Vagina (tissue), 2 donors: ENCODE data around the gene MAP1B. TPM values are rescaled to one million over a fixed set of nuclear protein-coding genes. Genes with fewer than 3 reads are reported as not detected.

Source experiments
- DNase-seq, 2 donors: peaks; one replicate each; pipeline ENCODE4 v3.0.0-alpha.2; 2017; ENCODE audit errors: extremely low spot score in 2 of 2
- H3K27ac ChIP-seq: fragments of 200-600 bp; sonication (generic); one replicate; pipeline ENCODE4 v1.5.1; 2019
- H3K27me3 ChIP-seq: fragments of 200-600 bp; sonication (generic); one replicate; pipeline ENCODE4 v1.5.1; 2019
- H3K36me3 ChIP-seq, 2 donors: fragments of 200-600 bp; sonication (generic); one replicate each; pipeline ENCODE4 v1.5.1; 2017 to 2019
- H3K4me1 ChIP-seq: fragments of 200-600 bp; sonication (generic); one replicate; pipeline ENCODE4 v1.5.1; 2019
- H3K4me3 ChIP-seq, 2 donors: fragments of 200-600 bp; sonication (generic); 1 replicate in 1 of 2; 2 replicates in 1 of 2; pipeline ENCODE4 v1.5.1; 2016 to 2019
- H3K9me3 ChIP-seq: fragments of 200-600 bp; sonication (generic); one replicate; pipeline ENCODE4 v1.5.1; 2019
- CTCF ChIP-seq, 3 experiments: fragments of 450-650 bp in 2 of 3; fragments of 200-600 bp in 1 of 3; sonication (generic) in 1 of 3; IDR thresholded peaks; one replicate each; pipeline ENCODE4 v1.5.1; 2017 to 2019; ENCODE audit warnings: antibody characterized with exemption in 3 of 3, mild to moderate bottlenecking in 2 of 3, moderate library complexity in 2 of 3
- POLR2A ChIP-seq, 2 donors: fragments of 450-650 bp; IDR thresholded peaks; one replicate each; pipeline ENCODE4 v1.6.1; 2017; ENCODE audit warnings: antibody characterized with exemption in 2 of 2, mild to moderate bottlenecking in 2 of 2, moderate library complexity in 2 of 2
- POLR2AphosphoS5 ChIP-seq, 2 donors: sonication (generic); formaldehyde crosslinking; IDR thresholded peaks; one replicate each; pipeline ENCODE4 v1.9.0; 2017; ENCODE audit warnings: antibody characterized with exemption in 2 of 2, mild to moderate bottlenecking in 2 of 2, low read depth in 1 of 2; ENCODE audit not compliant: insufficient read depth in 1 of 2
- intact Hi-C: fragments of 100-400 bp; cut with DNase I; formaldehyde crosslinking; loops from one replicate; pipeline ENCODE4 v1.15.1; 2023
- total RNA-seq: library from RNA; depleted of rRNA; stranded (reverse); fragments of >200 nt; gene quantifications from one replicate; pipeline ENCODE4 v1.2.3, GENCODE V29; 2016

Gene MAP1B
- total RNA-seq, 1 donor from 2014 or later = 386 TPM

GRCh38 chr5:72214168-72214567 is 106.9 kb downstream of the MAP1B start:
- Histone ChIP-seq H3K4me3 (no peak overlapping the region), H3K27me3 (no peaks in the 10 kb centered on the region), H3K9me3 (no peaks in the 10 kb centered on the region), H3K36me3 (peaks cover 0 to 6% of the 10 kb centered on the region in 2 donors), H3K27ac (no peak overlapping the region), H3K4me1 (peaks cover 22% of the 10 kb centered on the region)
- intact Hi-C loops = no loop called here
- TF ChIP-seq POLR2A (IDR thresholded peaks at IDR 0.05) = no peak
- no peak for DNase-seq

- Histone ChIP-seq H3K27me3 (no peaks in the 10 kb centered on the region), H3K9me3 (no peaks in the 10 kb centered on the region), H3K4me1 (no peaks in the 10 kb centered on the region), H3K36me3 (peaks cover 0 to 31% of the 10 kb centered on the region in 2 donors), H3K4me3 (no peak overlapping the region), H3K27ac (no peak overlapping the region)
- DNase-seq = no peak
- TF ChIP-seq POLR2A (IDR thresholded peaks at IDR 0.05) (no peak), POLR2AphosphoS5 (IDR thresholded peaks at IDR 0.05; ENCODE audit: insufficient read depth in 1 of 2, low read depth in 1 of 2) (no peak), CTCF (IDR thresholded peaks at IDR 0.05) (no peak)
- intact Hi-C loops = no loop called here
Measured at GRCh38 chr5:72216756-72217155, 109.5 kb downstream of the MAP1B start.

GRCh38 chr5:72221099-72221498 is 113.8 kb downstream of the MAP1B start:
- no peak for DNase-seq
- no peaks in the 10 kb centered on the region for H3K27me3 ChIP-seq
- intact Hi-C loops = no loop called here
- no peak overlapping the region for H3K4me3 ChIP-seq
- TF ChIP-seq POLR2AphosphoS5 (IDR thresholded peaks at IDR 0.05; ENCODE audit: insufficient read depth in 1 of 2, low read depth in 1 of 2) (no peak), CTCF (IDR thresholded peaks at IDR 0.05) (no peak), POLR2A (IDR thresholded peaks at IDR 0.05) (no peak)
- no peak overlapping the region for H3K27ac ChIP-seq
- peaks cover 0 to 66% of the 10 kb centered on the region in 2 donors for H3K36me3 ChIP-seq
- H3K4me1 ChIP-seq = no peaks in the 10 kb centered on the region
- no peaks in the 10 kb centered on the region for H3K9me3 ChIP-seq

GRCh38 chr5:72221541-72221940 is 114.3 kb downstream of the MAP1B start:
- DNase-seq = no peak
- peaks cover 0 to 69% of the 10 kb centered on the region in 2 donors for H3K36me3 ChIP-seq
- H3K27me3 ChIP-seq = no peaks in the 10 kb centered on the region
- no peaks in the 10 kb centered on the region for H3K4me1 ChIP-seq
- intact Hi-C loops = no loop called here
- TF ChIP-seq POLR2AphosphoS5 (IDR thresholded peaks at IDR 0.05; ENCODE audit: insufficient read depth in 1 of 2, low read depth in 1 of 2) (no peak), CTCF (IDR thresholded peaks at IDR 0.05) (no peak), POLR2A (IDR thresholded peaks at IDR 0.05) (no peak)
- no peak overlapping the region for H3K4me3 ChIP-seq
- no peaks in the 10 kb centered on the region for H3K9me3 ChIP-seq
- no peak overlapping the region for H3K27ac ChIP-seq

- no peak overlapping the region for H3K27ac ChIP-seq
- peaks cover 0 to 79% of the 10 kb centered on the region in 2 donors for H3K36me3 ChIP-seq
- DNase-seq = no peak
- no peaks in the 10 kb centered on the region for H3K4me1 ChIP-seq
- no peaks in the 10 kb centered on the region for H3K9me3 ChIP-seq
- H3K27me3 ChIP-seq = no peaks in the 10 kb centered on the region
- intact Hi-C loops = no loop called here
- no peak overlapping the region for H3K4me3 ChIP-seq
- no peak for TF ChIP-seq POLR2A (IDR thresholded peaks at IDR 0.05)
- no peak for TF ChIP-seq CTCF (IDR thresholded peaks at IDR 0.05)
- TF ChIP-seq POLR2AphosphoS5 (IDR thresholded peaks at IDR 0.05; ENCODE audit: insufficient read depth in 1 of 2, low read depth in 1 of 2) = no peak
Measured at GRCh38 chr5:72222521-72222920, 115.2 kb downstream of the MAP1B start.
